G401.6 (cell line): ENCODE measurements around the gene SLC1A7.

ENCODE experiments used
- FAIRE-seq: peaks from 2 replicates; lab custom pipeline; 2012; peaks lifted over from hg19 to GRCh38; lab: Jason Lieb, UNC

SLC1A7 gene

GRCh38 chr1:53090227-53091147 lies 52.0 kb downstream of the SLC1A7 start:
- FAIRE-seq, result no peak

- FAIRE-seq, result no peak
These were observed 52.8 kb downstream of the SLC1A7 start for GRCh38 chr1:53089478-53090226.

- FAIRE-seq, result no peak
These were observed 53.7 kb downstream of the SLC1A7 start for GRCh38 chr1:53088616-53089300.

- FAIRE-seq, result no peak
These were observed 54.8 kb downstream of the SLC1A7 start for GRCh38 chr1:53087332-53088285.

GRCh38 chr1:53086491-53087070 lies 55.9 kb downstream of the SLC1A7 start:
- no peak for FAIRE-seq

DNA sequence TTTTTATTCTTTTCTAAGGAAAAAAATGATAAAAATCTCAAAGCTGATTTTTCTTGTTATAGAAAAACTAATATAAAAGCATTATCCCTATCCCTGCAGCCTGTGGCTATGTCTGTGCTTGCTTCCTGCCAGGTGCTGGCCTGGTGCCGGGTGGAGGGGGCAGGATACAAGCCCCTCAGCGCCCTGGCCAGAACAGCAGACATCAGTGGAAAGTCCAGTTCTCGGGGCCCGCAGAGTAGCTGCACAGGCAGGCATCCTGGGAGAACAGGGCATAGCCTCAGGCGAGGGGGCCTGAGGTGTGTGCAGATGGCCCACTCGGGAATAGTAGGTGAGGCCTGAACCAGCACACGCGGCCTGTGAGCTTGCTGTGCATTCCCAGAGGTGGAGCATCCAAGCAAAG lies 57.0 kb downstream of the SLC1A7 start:
- no peak for FAIRE-seq

GRCh38 chr1:53084589-53084971 lies 57.9 kb downstream of the SLC1A7 start:
- FAIRE-seq, result no peak

DNA sequence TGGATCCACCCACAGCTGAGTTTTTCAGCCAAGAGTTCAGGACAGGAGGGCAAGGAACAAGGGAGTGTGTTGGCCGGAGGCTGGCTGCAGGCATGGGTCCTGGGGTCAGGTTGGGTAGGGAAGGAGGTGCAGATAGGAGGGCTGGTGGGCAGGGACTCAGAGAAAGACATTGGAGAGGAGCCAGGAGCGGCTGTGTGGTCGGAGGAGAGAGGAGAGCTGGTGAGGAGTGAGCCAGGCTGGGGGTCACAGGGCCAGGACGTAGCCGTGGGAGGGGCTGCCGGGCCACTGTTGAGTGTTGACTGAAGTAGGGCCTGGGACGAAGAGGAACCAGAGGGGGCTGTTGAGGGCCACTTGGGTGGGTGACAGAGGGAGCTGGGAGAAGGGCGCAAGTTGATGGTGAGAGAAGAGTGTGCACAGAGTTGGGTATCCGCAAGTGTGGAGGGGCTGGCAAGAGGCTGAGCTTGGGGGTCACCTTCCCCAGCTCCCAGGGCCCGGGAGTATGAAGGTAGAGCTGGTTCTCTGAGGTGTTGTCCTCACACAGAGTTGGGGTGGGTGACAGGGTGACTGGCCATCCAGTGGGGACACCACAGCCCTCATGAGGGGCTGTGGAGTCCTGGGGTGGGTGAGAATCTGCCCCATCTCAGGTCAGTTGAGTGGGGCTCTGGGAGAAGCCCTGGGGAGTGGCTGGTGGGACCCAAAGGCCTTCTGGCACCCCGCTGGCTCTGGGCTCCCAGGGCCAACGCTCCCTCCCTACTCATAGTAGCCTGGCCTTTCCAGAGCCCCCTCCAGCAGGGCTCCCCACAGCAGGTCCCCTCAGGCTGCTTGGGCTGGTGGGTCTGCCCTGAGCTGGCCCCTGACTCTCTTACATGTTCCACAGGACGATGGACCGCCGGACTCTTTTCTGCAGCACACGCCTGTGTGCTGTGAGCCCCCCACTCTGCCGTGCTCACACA lies 58.5 kb downstream of the SLC1A7 start:
- no peak for FAIRE-seq

DNA sequence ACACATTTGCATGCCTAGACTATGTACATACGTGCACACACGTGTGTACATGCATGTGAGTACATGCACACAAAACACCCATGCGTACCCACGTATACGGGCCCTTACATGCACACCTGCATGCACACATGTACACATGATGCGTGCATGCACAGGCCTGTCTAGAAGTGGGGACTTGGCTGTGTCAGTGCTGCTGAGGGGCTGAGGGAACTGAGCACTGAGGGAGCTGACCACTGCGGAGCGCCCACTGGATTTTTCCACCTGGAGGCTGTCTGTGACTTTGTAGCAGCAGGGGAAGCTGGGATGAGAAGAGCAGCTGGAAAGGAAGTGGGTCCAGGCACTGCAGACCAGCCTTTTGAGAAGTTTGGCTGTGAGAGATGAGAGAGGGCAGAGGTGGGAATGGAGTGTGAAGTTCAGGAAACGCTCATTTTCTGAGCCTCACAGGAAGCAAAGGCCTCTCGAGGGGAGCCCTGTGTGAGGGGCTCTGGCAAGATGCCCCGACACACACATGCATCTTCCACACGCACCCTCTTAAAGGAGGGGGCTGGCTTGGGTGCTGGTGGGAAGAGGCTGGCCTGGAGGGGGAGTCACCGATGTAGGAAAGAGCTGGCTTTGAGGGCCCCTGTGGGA lies 59.5 kb downstream of the SLC1A7 start:
- no peak for FAIRE-seq

- FAIRE-seq, result no peak
These were observed 60.9 kb downstream of the SLC1A7 start for GRCh38 chr1:53081384-53082066.

GRCh38 chr1:53080769-53081168 lies 61.7 kb downstream of the SLC1A7 start:
- no peak for FAIRE-seq

DNA sequence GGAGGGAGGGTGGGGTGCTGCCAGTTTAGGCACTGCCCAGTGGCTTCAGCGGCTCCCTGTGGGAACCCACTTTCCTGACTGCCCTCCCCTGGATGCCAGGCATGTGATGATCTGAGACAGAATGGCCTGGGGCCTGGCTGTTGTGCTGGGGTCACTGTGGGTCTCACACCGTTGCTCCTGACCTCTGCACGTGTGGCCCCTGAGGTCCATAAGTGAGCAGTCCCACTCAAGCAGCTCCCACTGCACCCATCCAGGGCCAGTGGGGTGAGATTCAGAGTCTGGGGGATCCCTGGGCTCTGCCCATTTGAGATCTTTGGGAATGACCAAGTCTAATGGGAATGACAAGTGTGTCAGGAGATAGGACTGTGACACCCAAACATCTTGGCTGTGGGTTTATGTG lies 62.4 kb downstream of the SLC1A7 start:
- FAIRE-seq, result no peak

- no peak for FAIRE-seq
These were observed 63.2 kb downstream of the SLC1A7 start for GRCh38 chr1:53079251-53079650.

DNA sequence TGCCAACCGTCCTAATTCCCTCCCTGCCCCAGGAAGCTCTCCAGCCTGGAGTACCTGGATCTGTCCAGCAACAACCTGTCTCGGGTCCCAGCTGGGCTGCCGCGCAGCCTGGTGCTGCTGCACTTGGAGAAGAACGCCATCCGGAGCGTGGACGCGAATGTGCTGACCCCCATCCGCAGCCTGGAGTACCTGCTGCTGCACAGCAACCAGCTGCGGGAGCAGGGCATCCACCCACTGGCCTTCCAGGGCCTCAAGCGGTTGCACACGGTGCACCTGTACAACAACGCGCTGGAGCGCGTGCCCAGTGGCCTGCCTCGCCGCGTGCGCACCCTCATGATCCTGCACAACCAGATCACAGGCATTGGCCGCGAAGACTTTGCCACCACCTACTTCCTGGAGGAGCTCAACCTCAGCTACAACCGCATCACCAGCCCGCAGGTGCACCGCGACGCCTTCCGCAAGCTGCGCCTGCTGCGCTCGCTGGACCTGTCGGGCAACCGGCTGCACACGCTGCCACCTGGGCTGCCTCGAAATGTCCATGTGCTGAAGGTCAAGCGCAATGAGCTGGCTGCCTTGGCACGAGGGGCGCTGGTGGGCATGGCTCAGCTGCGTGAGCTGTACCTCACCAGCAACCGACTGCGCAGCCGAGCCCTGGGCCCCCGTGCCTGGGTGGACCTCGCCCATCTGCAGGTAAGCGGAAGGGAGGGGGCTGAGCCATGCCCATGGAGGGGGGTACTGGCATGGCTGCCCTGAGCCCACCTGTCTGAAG lies 63.9 kb downstream of the SLC1A7 start:
- FAIRE-seq, result no peak

GRCh38 chr1:53077599-53077965 lies 64.9 kb downstream of the SLC1A7 start:
- FAIRE-seq, result no peak

DNA sequence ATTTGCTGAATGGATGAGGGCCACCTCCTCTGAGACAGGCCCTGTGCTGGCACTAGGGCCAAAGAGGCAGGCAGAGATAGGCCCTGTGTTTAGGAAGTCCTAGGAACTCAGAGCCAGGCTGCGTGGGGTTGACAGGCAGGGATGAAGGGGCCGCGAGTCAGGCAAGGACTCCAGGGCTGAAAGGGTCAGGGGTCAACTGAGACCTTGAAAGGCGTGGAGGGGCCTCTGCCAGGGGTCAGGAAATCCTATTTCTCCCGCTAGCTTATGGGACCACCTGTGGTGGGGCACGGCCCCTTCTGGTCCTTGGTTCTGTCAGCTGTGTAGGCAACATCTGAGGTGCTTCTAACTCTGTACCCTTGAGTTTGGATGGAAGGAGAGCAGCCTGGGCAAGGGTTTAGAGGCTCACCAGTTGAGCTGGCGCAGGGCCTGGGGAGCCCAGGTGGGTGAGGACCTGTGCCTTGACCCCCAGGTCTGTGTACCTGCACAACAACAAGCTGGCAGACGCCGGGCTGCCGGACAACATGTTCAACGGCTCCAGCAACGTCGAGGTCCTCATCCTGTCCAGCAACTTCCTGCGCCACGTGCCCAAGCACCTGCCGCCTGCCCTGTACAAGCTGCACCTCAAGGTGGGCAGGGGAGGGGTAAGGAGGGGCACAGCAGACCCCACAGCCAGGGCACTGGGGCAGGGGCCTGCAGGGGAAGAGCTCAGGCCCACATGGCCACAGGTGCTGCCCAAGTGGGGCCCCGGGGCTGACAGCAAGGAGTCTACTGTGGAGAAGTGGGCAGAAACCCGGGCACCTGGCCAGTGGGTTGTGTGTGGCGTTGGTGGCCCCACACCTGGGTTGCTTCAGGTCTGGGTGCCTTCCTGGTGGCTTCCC lies 65.5 kb downstream of the SLC1A7 start:
- no peak for FAIRE-seq

DNA sequence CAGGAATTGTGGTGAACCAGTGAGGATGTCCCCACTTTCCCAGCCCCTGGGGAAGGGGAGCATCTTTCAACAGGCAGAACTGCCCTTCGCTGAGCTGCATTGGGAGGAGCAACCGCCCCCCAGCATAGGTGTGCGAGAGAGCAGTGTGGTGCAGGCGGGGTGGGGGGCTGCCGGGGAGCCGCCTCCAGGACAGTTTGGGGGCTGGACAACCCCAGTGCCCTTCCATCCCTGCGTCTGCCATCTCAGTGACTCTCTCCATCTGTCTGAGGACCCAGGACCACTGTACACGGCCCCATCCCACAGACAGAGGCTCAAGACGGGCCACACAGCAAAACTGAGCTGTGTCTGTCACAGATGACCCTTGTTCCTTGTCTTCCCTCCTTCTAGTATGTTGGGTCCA lies 66.3 kb downstream of the SLC1A7 start:
- FAIRE-seq, result no peak
